Chondrocyte (in vitro differentiated cells): ENCODE measurements around the gene RBBP8NL. TPM values are rescaled to one million over a fixed set of nuclear protein-coding genes. Genes with fewer than 3 reads are reported as not detected.

Experiments used
- DNase-seq: peaks from one replicate; pipeline ENCODE4 v3.0.0; 2021; ENCODE audit warnings: mixed read lengths, low spot score
- H3K27ac Mint-ChIP-seq: one replicate; pipeline ENCODE4 v1.8.0; 2021; ENCODE audit warnings: mild to moderate bottlenecking, moderate library complexity, mixed read lengths; ENCODE audit not compliant: unreplicated experiment
- H3K27me3 Mint-ChIP-seq: 2 replicates; pipeline ENCODE4 v1.8.0; 2021; ENCODE audit warnings: low read depth, mixed read lengths
- H3K36me3 Mint-ChIP-seq: 2 replicates; pipeline ENCODE4 v1.8.0; 2021; ENCODE audit warnings: low read depth, mixed read lengths
- H3K4me1 Mint-ChIP-seq: 2 replicates; pipeline ENCODE4 v1.8.0; 2021; ENCODE audit warnings: low read depth, mild to moderate bottlenecking, mixed read lengths
- H3K4me3 Mint-ChIP-seq: one replicate; pipeline ENCODE4 v1.8.0; 2021; ENCODE audit warnings: mild to moderate bottlenecking, moderate library complexity, mixed read lengths; ENCODE audit not compliant: unreplicated experiment
- H3K9me3 Mint-ChIP-seq: 2 replicates; pipeline ENCODE4 v1.8.0; 2021; ENCODE audit warnings: low read depth, mixed read lengths
- CTCF ChIP-seq: fragments of 200-600 bp; sonication (generic); IDR thresholded peaks from 2 replicates; pipeline ENCODE4 v1.5.0; 2021; ENCODE audit warnings: antibody characterized with exemption, mild to moderate bottlenecking, moderate library complexity
- total RNA-seq: library from RNA; stranded (reverse); gene quantifications from 3 replicates; pipeline ENCODE4 v1.2.1, GENCODE V29; 2021

Gene RBBP8NL
- total RNA-seq, 1 donor from 2014 or later: not detected

DNA sequence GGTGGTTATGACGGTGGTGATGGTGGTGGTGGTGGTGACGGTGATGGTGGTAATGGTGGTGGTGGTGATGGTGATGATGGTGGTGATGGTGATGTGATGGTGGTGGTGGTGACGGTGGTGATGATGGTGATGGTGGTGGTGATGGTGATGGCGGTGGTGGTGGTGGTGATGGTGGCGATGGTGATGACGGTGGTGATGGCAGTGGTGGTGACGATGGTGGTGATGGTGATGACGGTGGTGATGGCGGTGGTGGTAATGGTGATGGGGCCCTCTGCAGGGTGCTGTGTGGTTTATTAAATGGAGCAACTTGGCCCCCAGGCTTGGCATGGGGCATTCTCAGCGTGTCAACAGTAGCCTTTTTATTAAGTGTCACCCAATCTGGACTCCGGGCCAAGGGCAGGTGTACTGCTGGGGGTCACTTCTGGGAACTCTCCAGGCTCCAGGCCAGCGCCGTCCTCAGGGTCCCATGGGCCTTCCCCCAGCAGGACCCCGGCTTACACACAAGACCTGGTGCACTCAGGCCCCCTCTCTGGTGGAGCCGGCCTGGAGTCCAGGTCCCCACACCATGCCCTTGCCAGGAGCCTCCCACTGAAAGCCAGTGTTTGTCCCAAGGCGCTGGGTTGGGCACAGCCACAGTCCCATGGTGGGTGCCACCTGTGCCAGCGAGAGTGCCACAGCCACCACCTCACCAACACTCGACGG is 29.1 kb downstream of the RBBP8NL start:
- H3K4me1 Mint-ChIP-seq: no peaks in the 10 kb centered on the region
- H3K4me3 Mint-ChIP-seq: no peak overlapping the region
- H3K36me3 Mint-ChIP-seq: peaks cover 2% of the 10 kb centered on the region
- H3K27me3 Mint-ChIP-seq: no peaks in the 10 kb centered on the region
- no peak for TF ChIP-seq CTCF
- no peak overlapping the region for H3K27ac Mint-ChIP-seq
- no peak for DNase-seq
- no peaks in the 10 kb centered on the region for H3K9me3 Mint-ChIP-seq

- TF ChIP-seq CTCF: no peak
- DNase-seq: no peak
- no peaks in the 10 kb centered on the region for H3K9me3 Mint-ChIP-seq
- H3K27me3 Mint-ChIP-seq: no peaks in the 10 kb centered on the region
- H3K4me1 Mint-ChIP-seq: no peaks in the 10 kb centered on the region
- H3K27ac Mint-ChIP-seq: no peak overlapping the region
- peaks cover 2% of the 10 kb centered on the region for H3K36me3 Mint-ChIP-seq
- no peak overlapping the region for H3K4me3 Mint-ChIP-seq
Measured at GRCh38 chr20:62396367-62397239, 30.7 kb downstream of the RBBP8NL start.

- DNase-seq: no peak
- H3K27me3 Mint-ChIP-seq: no peaks in the 10 kb centered on the region
- no peak overlapping the region for H3K4me3 Mint-ChIP-seq
Measured at GRCh38 chr20:62395311-62396242, 31.8 kb downstream of the RBBP8NL start.

DNA sequence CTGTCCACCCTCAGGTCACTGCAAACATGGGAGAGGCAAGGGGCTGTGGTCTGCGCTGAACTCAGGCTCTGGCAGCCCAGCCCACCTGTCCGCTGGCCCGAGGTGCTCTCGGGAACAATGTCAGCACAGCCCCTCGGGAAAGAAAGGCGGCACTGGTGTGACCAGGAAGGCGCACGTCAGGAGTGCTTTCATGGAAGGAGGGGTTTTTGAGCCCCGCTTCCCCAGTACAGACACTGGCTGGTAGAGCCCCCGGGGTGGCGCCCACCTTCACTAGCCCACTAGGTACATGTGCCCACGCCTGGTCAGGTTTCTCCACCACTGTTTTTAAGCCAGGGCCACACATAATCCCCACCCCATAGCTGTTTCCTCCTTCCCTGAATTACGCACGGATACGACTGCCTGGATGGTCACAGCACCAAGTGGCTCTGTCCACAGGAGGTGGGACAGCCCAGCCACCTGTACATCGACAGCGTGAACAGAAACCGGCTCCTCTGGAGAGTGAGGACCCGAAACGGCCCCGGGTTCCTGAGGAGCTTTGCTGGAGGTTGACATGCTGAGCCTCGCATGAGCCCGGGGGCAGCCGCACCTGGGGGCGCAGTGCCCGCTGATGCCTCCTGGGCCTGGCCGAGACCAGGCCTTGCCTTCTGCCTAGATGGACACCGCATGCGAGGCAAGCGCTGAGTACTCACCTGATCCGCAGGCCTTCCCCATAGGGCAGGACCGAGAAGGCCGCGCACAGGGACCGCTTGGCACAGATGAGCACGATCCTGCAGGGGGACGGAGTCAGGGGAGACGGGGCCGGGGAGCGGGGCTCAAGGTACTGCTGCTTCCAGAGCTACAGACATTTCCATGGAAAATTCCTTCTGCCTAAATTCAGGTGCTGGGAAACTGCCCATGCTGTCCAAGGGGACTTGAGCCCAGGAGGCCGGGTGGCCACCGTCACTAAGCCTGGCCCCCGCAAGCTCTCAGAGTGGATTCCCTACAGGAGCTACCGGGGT is 32.8 kb downstream of the RBBP8NL start:
- H3K4me1 Mint-ChIP-seq: no peaks in the 10 kb centered on the region
- no peak overlapping the region for H3K4me3 Mint-ChIP-seq
- no peak overlapping the region for H3K27ac Mint-ChIP-seq
- no peaks in the 10 kb centered on the region for H3K9me3 Mint-ChIP-seq
- DNase-seq: no peak
- no peak for TF ChIP-seq CTCF
- H3K36me3 Mint-ChIP-seq: peaks cover 5% of the 10 kb centered on the region
- no peaks in the 10 kb centered on the region for H3K27me3 Mint-ChIP-seq

More at GRCh38 chr20:62395311-62396242, 31.8 kb downstream of the RBBP8NL start:
- Mint-ChIP-seq H3K9me3 (no peaks in the 10 kb centered on the region), H3K36me3 (peaks cover 2% of the 10 kb centered on the region), H3K27ac (no peak overlapping the region), H3K4me1 (no peaks in the 10 kb centered on the region)
- TF ChIP-seq CTCF: peak; percentile 29
